Liver (tissue), 9 donors: ENCODE measurements around the gene HEXIM2. TPM values are rescaled to one million over a fixed set of nuclear protein-coding genes. Genes with fewer than 3 reads are reported as not detected.
A peak's percentile ranks its signal among the peaks of the same experiment; 100 is the strongest.

Experiments
- DNase-seq: peaks from one replicate; pipeline ENCODE4 v3.0.0-alpha.2; 2017; ENCODE audit warnings: low spot score
- H3K27ac ChIP-seq, 2 donors: one replicate each; pipeline ENCODE4 v1.7.0; 2013; ENCODE audit warnings: inconsistent platforms in 2 of 2, low read length in 2 of 2, control low read depth in 1 of 2, low read depth in 1 of 2, mild to moderate bottlenecking in 1 of 2
- H3K27me3 ChIP-seq, 4 donors: one replicate each; pipeline versions ENCODE4 v1.6.1 to v1.7.0; 2013; ENCODE audit warnings: low read length in 3 of 4, inconsistent platforms in 1 of 4, mild to moderate bottlenecking in 1 of 4, moderate library complexity in 1 of 4; ENCODE audit not compliant: control insufficient read depth in 4 of 4, insufficient read depth in 4 of 4
- H3K36me3 ChIP-seq, 4 donors: one replicate each; pipeline versions ENCODE4 v1.6.1 to v1.7.0; 2013; ENCODE audit warnings: low read length in 3 of 4, mild to moderate bottlenecking in 3 of 4, low read depth in 1 of 4, moderate library complexity in 1 of 4; ENCODE audit not compliant: control insufficient read depth in 4 of 4, insufficient read depth in 3 of 4
- H3K4me1 ChIP-seq, 4 donors: one replicate each; pipeline versions ENCODE4 v1.6.1 to v1.7.0; 2013; ENCODE audit warnings: low read length in 3 of 4, mild to moderate bottlenecking in 3 of 4, moderate library complexity in 1 of 4; ENCODE audit not compliant: control insufficient read depth in 4 of 4, insufficient read depth in 4 of 4
- H3K4me3 ChIP-seq, 3 donors: one replicate each; pipeline versions ENCODE4 v1.6.1 to v1.7.0; 2013; ENCODE audit warnings: low read length in 3 of 3, control low read depth in 1 of 3, low read depth in 1 of 3, mild to moderate bottlenecking in 1 of 3
- H3K9ac ChIP-seq, 2 donors: one replicate each; pipeline ENCODE4 v1.7.0; 2013; ENCODE audit warnings: low read length in 2 of 2, mild to moderate bottlenecking in 2 of 2, moderate library complexity in 2 of 2, control low read depth in 1 of 2, low read depth in 1 of 2
- H3K9me3 ChIP-seq, 4 donors: one replicate each; pipeline versions ENCODE4 v1.6.1 to v1.7.0; 2013; ENCODE audit warnings: low read length in 3 of 4; ENCODE audit not compliant: control insufficient read depth in 4 of 4
- EGR1 ChIP-seq, 2 donors: IDR thresholded peaks; 2 replicates each; pipeline ENCODE4 v1.6.1; 2016 to 2018; ENCODE audit warnings: antibody characterized with exemption in 2 of 2, low read depth in 2 of 2
- FOXA2 ChIP-seq: IDR thresholded peaks from 2 replicates; pipeline ENCODE4 v1.6.1; 2016; ENCODE audit warnings: antibody characterized with exemption
- GABPA ChIP-seq, 2 donors: IDR thresholded peaks in 1 of 2; conservative IDR thresholded peaks in 1 of 2; 2 replicates each; pipeline ENCODE4 v1.6.1; 2016; ENCODE audit warnings: antibody characterized with exemption in 2 of 2, mild to moderate bottlenecking in 1 of 2, moderate library complexity in 1 of 2
- HNF4A ChIP-seq, 2 donors: conservative IDR thresholded peaks; 2 replicates each; pipeline ENCODE4 v1.6.1; 2016; ENCODE audit warnings: antibody characterized with exemption in 2 of 2, mild to moderate bottlenecking in 2 of 2
- HNF4G ChIP-seq: IDR thresholded peaks from 2 replicates; pipeline ENCODE4 v1.6.1; 2016; ENCODE audit warnings: antibody characterized with exemption
- JUND ChIP-seq, 2 donors: IDR thresholded peaks; 2 replicates each; pipeline ENCODE4 v1.6.1; 2016; ENCODE audit warnings: antibody characterized with exemption in 2 of 2
- MAX ChIP-seq: IDR thresholded peaks from 2 replicates; pipeline ENCODE4 v1.6.1; 2016; ENCODE audit warnings: antibody characterized with exemption
- NR2F2 ChIP-seq: IDR thresholded peaks from 2 replicates; pipeline ENCODE4 v1.6.1; 2016; ENCODE audit warnings: antibody characterized with exemption
- RAD21 ChIP-seq, 2 donors: IDR thresholded peaks; 2 replicates each; pipeline ENCODE4 v1.6.1; 2016; ENCODE audit warnings: antibody characterized with exemption in 2 of 2, mild to moderate bottlenecking in 2 of 2
- RXRA ChIP-seq, 2 donors: IDR thresholded peaks; 2 replicates each; pipeline ENCODE4 v1.6.1; 2017 to 2018; ENCODE audit warnings: antibody characterized with exemption in 2 of 2, mild to moderate bottlenecking in 1 of 2
- SP1 ChIP-seq: IDR thresholded peaks from 2 replicates; pipeline ENCODE4 v1.6.1; 2018; ENCODE audit warnings: antibody characterized with exemption, mild to moderate bottlenecking
- TAF1 ChIP-seq: conservative IDR thresholded peaks from 2 replicates; pipeline ENCODE4 v1.6.1; 2016; ENCODE audit warnings: antibody characterized with exemption, mild to moderate bottlenecking
- YY1 ChIP-seq: IDR thresholded peaks from 2 replicates; pipeline ENCODE4 v1.6.1; 2016; ENCODE audit warnings: antibody characterized with exemption, mild to moderate bottlenecking
- ZBTB33 ChIP-seq: IDR thresholded peaks from 2 replicates; pipeline ENCODE4 v1.6.1; 2016; ENCODE audit warnings: antibody characterized with exemption
- WGBS: extraction: QIAGEN DNeasy Blood & Tissue Kit; methylation state at CpG from one replicate; pipeline ENCODE4 v1.1.7; 2013; 5-methylcytosine and 5-hydroxymethylcytosine counted together
- polyA plus RNA-seq, 2 donors: library from polyadenylated mRNA; stranded (reverse) in 1 of 2; unstranded in 1 of 2; fragments of 200-250 nt in 1 of 2; fragments of >200 nt in 1 of 2; fragmentation: Nextera tagmentation in 1 of 2; extraction: Ambion mirVana in 1 of 2; gene quantifications; one replicate each; pipeline versions ENCODE4 v1.2.1 to v1.2.3, GENCODE V29; 2013 to 2015
- total RNA-seq, 2 donors: library from RNA; depleted of rRNA; stranded (reverse); fragments of >200 nt; gene quantifications; one replicate each; pipeline ENCODE4 v1.2.3, GENCODE V29; 2014
- donor health status: healthy.
- donor health status: healthy.
- donor health status: healthy.
- donor health status: healthy.
- donor health status: healthy.

Gene HEXIM2
- total and polyA plus RNA-seq, 4 donors: 3.5 to 10.7 (median 5.5) TPM

- H3K9me3 ChIP-seq: no peaks in the 10 kb centered on the region
- no peaks in the 10 kb centered on the region for H3K27me3 ChIP-seq
- H3K4me3 ChIP-seq: peak overlapping the region; percentile 67 to 79 (median 73)
- peaks cover 2 to 57% (median 38%) of the 10 kb centered on the region in 4 donors for H3K4me1 ChIP-seq
- TF ChIP-seq YY1: peak; percentile 22
- TF ChIP-seq HNF4G: no peak
- H3K27ac ChIP-seq: peak overlapping the region; percentile 90 to 91
- H3K9ac ChIP-seq: peak overlapping the region; percentile 63 to 80
- peaks cover 3 to 9% (median 7%) of the 10 kb centered on the region in 4 donors for H3K36me3 ChIP-seq
- WGBS: 29% methylated on average over 21 of the region's 21 CpGs
- peak; percentile 46 for DNase-seq
These were observed 25.5 kb upstream of the HEXIM2 start for GRCh38 chr17:45135978-45136791.

GRCh38 chr17:45136846-45137560 lies 24.7 kb upstream of the HEXIM2 start:
- Histone ChIP-seq H3K4me1 (peaks cover 2 to 52% (median 38%) of the 10 kb centered on the region in 4 donors), H3K27ac (peak overlapping the region; percentile 90 to 91), H3K27me3 (no peaks in the 10 kb centered on the region), H3K9me3 (no peaks in the 10 kb centered on the region), H3K4me3 (peak overlapping the region; percentile 67 to 79 (median 73)), H3K36me3 (peaks cover 3 to 9% (median 7%) of the 10 kb centered on the region in 4 donors), H3K9ac (peak overlapping the region; percentile 63 to 80)
- no peak for DNase-seq
- no peak for TF ChIP-seq GABPA (IDR thresholded peaks at IDR 0.05 in 1 of 2, conservative IDR thresholded peaks at IDR 0.05 in 1 of 2)
- TF ChIP-seq RAD21 (IDR thresholded peaks at IDR 0.05): no peak
- TF ChIP-seq FOXA2: no peak
- no peak for TF ChIP-seq EGR1 (IDR thresholded peaks at IDR 0.05; ENCODE audit: low read depth in 2 of 2)
- TF ChIP-seq YY1: no peak
- TF ChIP-seq RXRA (IDR thresholded peaks at IDR 0.05): no peak
- TF ChIP-seq MAX: no peak
- no peak for TF ChIP-seq SP1
- TF ChIP-seq TAF1: no peak
- no peak for TF ChIP-seq ZBTB33
- TF ChIP-seq HNF4A (conservative IDR thresholded peaks at IDR 0.05): no peak
- no peak for TF ChIP-seq HNF4G
- no peak for TF ChIP-seq JUND (IDR thresholded peaks at IDR 0.05)
- TF ChIP-seq NR2F2: no peak
- whole genome bisulfite sequencing: 43% methylated on average over 12 of the region's 12 CpGs
